WI38 (cell line): ENCODE results near the gene AMER2.

ENCODE experiments used
- H3K4me3 ChIP-seq: 2 replicates; pipeline ENCODE4 v1.5.1; 2011; ENCODE audit warnings: low read depth, mild to moderate bottlenecking, control low read depth, low read length
- TF ChIP-seq, protein P1 (sequence below): IDR thresholded peaks from 2 replicates; pipeline ENCODE4 v1.5.1; 2012; ENCODE audit warnings: low read depth, mild to moderate bottlenecking, control low read depth, low read length

AMER2 gene

DNA sequence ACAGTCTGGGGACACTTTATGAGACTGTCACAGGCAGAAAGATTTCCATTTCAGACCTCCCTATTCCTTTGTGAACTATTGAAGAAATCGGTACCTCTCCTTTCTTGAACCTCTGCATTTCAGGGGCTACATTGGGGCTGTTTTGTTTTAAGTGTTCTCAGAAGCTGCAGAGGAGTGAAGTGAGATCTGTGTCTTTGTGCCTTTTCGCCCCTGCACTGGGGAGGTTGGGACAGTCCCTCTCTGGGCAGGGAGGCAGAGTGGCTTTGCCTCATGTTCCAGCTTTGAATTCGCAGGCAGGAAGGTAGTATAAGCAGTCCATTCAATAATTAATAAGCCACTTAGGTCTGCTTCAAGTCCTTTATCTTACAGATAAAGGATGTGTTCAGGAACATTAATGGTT, 9.5 kb upstream of the AMER2 start:
- no peak overlapping the region for H3K4me3 ChIP-seq
- TF ChIP-seq, protein P1, sequence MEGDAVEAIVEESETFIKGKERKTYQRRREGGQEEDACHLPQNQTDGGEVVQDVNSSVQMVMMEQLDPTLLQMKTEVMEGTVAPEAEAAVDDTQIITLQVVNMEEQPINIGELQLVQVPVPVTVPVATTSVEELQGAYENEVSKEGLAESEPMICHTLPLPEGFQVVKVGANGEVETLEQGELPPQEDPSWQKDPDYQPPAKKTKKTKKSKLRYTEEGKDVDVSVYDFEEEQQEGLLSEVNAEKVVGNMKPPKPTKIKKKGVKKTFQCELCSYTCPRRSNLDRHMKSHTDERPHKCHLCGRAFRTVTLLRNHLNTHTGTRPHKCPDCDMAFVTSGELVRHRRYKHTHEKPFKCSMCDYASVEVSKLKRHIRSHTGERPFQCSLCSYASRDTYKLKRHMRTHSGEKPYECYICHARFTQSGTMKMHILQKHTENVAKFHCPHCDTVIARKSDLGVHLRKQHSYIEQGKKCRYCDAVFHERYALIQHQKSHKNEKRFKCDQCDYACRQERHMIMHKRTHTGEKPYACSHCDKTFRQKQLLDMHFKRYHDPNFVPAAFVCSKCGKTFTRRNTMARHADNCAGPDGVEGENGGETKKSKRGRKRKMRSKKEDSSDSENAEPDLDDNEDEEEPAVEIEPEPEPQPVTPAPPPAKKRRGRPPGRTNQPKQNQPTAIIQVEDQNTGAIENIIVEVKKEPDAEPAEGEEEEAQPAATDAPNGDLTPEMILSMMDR: no peak

DNA sequence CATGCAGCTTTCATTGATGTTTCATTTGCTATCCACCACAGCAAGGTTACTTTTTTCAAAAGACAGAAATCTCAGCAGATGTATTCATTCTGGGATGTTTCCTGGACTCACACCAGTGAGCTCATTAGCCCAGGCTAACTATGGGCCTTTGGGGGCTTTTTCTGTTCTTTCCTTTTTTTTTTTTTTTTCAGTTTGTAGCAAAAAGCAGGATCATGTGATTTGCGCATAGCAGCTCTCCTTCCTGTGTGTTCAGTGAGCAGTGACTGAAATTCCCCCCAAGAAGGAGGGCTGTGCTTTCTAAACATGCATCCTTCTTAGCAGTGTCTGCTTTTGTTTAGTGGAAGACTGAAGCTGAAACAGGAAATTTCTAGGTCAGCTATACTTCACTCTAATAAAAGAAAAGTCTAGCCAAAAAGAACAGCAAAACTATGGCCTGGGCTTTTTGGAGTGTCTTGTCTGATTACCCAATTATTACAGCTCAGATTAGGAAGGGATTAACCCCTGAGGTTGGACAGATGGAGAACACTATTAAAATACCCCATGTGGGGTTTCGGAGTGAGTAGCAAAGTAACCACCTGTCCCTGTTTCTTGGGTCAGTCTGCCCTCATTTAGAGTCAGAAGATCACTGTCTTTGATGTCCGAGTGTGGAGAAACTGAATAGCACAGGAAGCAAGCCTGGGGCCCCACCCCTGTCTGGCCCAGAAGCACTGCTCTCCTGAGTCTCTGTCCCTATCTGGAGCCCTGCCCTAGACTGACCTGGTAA, 8.9 kb upstream of the AMER2 start:
- H3K4me3 ChIP-seq: no peak overlapping the region
- TF ChIP-seq, protein P1: no peak

DNA sequence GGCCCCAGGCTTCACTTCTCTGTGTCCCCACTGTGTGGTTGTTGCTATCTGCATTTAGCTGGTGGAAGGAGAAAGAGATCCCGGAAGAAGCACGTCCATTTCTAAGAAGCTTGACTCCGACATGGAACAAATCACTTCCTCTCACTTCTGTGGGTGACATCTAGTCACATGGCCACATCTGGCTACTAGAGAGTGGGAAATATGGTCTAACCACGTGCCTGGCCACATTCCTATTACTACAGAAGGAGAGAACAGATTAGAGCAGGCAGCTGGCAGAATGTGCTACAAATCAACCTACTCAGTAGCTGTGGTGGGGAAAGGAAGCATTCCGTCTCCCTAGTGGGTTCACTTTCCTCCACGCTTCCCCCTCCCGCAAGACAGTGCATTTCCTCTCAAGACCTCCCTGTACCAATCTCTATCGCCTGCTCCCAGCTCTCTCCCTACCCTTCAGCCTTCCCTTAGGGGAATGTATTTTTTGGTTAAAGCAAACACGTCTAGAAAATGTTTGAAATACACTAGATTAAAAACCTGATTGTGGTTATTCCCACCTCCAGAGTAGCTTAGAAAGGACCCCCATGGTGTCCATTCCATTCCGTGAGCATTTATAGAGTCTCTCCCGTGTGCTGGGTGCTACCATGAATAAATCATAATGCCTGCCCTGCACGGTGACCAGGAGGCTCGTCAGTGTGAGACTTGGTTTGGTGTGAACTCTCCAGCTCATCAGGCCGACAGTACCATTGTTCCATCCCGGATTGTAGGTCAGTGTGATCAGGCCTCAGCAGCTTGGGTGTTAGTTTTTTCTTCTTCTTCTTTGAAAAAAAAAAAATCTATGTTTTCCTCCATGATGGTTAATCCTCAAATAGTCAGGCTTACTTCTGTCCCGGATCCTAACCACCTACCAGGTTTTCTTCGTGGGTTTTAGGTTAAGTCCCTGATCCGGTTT, 8.0 kb upstream of the AMER2 start:
- H3K4me3 ChIP-seq: no peak overlapping the region
- TF ChIP-seq, protein P1: no peak

DNA sequence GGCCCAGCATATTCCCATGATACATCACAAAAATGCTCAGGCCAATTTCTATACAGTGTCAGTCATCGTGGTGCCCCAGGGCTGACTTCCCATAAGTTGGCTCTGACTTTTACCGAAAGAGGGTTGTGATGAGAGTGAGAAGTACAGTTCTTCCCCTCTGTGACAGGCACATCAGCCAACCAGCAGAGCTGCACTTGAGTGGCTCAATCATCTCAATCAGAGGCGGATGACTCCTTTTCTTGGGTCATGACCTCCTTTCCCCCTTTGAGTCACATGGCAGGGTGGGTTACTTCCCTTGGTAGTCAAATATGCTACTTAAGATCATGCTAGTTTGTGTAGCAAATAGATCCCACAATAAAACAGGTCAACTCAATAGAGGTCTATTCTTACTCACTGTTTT, 6.9 kb upstream of the AMER2 start:
- TF ChIP-seq, protein P1: no peak
- no peak overlapping the region for H3K4me3 ChIP-seq

DNA sequence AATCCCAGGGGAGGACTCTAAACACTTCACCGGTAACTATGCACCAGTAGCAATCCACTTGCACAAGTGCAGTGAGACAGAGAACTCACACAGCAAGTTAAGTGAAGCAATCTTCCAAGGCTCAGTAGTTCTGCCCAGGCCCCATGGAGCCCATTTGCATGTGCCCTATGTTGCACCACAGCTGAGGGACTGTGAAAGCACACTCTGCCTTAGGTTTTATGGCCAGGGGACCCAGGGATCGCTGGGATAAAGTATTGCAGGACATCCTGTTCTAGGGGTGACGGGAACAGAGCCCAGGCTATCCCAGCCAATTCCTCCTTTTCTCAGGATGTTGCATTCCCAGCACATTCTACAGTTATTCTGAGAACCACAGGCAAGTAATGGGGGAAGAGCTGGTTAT, 6.0 kb upstream of the AMER2 start:
- H3K4me3 ChIP-seq: no peak overlapping the region
- TF ChIP-seq, protein P1: no peak

DNA sequence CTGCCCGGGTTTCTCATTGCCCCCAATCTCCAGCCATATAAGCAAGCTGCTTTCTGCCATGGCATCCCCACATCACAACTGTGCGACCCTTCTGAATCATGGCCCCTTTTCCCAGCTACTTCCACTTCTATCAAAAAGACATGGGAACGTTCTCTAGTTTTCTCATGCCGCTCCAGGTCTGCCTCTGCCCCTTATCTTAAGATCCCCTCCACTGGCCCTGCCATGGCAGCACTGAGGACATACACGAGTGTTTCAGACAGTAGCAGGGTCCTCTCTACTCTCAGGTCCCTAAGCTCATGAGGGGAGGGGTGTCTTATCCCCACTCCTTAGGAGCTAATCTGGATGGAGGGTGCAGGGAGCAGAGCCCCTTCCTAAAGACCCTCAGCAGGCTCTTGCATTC, 5.5 kb upstream of the AMER2 start:
- TF ChIP-seq, protein P1: no peak
- H3K4me3 ChIP-seq: no peak overlapping the region

DNA sequence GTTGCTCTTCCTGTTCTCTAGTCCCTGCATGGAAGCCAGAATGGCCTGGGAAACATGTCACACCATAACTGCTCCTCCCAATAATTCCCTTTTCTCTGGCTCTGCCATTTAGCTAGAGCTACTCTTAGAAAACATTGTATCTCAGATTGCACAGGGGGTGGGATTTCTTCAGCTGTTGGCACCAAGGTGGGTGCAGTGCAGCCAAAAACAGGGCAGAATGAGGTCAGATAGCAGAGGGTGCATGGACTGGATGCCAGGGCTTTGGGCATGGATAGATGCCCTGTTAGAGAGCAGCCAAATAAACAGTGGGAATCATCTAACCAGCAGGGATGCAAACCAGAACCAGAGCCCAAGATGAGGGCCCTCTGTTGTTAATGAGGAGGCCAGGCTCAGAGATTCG, 4.9 kb upstream of the AMER2 start:
- TF ChIP-seq, protein P1: no peak
- no peak overlapping the region for H3K4me3 ChIP-seq
